ENCODE results near the gene LMNTD2. TPM values are rescaled to one million over a fixed set of nuclear protein-coding genes. Genes with fewer than 3 reads are reported as not detected.

The LMNTD2 gene
- total RNA-seq, 4 donors from 2014 or later: 6.6 to 32.9 (median 14.1) TPM

GRCh38 chr11:597166-597725 is 36.7 kb upstream of the LMNTD2 start:
- peaks cover 0 to 99% (median 0%) of the 10 kb centered on the region in 3 donors for H3K36me3 ChIP-seq
- no peak overlapping the region for H3K4me3 ChIP-seq
- H3K27ac ChIP-seq: no peak overlapping the region
- H3K9me3 ChIP-seq: no peaks in the 10 kb centered on the region
- no peaks in the 10 kb centered on the region for H3K4me1 ChIP-seq
- DNase-seq: no peak
- H3K27me3 ChIP-seq: no peaks in the 10 kb centered on the region
- TF ChIP-seq, protein P1, sequence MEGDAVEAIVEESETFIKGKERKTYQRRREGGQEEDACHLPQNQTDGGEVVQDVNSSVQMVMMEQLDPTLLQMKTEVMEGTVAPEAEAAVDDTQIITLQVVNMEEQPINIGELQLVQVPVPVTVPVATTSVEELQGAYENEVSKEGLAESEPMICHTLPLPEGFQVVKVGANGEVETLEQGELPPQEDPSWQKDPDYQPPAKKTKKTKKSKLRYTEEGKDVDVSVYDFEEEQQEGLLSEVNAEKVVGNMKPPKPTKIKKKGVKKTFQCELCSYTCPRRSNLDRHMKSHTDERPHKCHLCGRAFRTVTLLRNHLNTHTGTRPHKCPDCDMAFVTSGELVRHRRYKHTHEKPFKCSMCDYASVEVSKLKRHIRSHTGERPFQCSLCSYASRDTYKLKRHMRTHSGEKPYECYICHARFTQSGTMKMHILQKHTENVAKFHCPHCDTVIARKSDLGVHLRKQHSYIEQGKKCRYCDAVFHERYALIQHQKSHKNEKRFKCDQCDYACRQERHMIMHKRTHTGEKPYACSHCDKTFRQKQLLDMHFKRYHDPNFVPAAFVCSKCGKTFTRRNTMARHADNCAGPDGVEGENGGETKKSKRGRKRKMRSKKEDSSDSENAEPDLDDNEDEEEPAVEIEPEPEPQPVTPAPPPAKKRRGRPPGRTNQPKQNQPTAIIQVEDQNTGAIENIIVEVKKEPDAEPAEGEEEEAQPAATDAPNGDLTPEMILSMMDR (IDR thresholded peaks at IDR 0.05): no peak
- TF ChIP-seq POLR2A (IDR thresholded peaks at IDR 0.05): no peak

DNA sequence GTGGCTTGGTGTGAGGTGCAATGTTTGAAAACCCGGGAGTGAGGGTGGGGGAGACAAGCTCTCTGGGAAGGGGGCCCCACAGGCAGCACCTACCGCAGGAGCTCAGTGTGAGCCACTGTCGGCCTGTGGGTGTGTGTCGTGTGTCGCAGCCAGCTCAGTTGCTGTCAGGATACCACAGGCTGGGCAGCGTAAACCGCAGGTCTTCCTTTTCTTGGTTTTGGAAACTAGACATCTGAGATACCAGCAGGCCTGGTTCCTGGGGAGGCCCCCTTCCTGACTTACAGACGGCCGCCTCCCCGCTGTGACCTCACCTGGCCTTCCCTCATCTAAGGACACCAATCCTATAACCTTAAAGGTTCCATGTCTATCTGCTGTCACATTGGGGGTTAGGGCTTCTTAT is 35.8 kb upstream of the LMNTD2 start:
- Histone ChIP-seq H3K27ac (no peak overlapping the region), H3K36me3 (peaks cover 0 to 97% (median 0%) of the 10 kb centered on the region in 3 donors), H3K4me1 (no peaks in the 10 kb centered on the region), H3K4me3 (no peak overlapping the region), H3K27me3 (no peaks in the 10 kb centered on the region), H3K9me3 (no peaks in the 10 kb centered on the region)
- no peak for DNase-seq
- no peak for TF ChIP-seq POLR2A (IDR thresholded peaks at IDR 0.05)
- TF ChIP-seq, protein P1 (IDR thresholded peaks at IDR 0.05): no peak

GRCh38 chr11:595400-595799 is 34.9 kb upstream of the LMNTD2 start:
- no peaks in the 10 kb centered on the region for H3K4me1 ChIP-seq
- H3K9me3 ChIP-seq: no peaks in the 10 kb centered on the region
- H3K4me3 ChIP-seq: no peak overlapping the region
- H3K27me3 ChIP-seq: no peaks in the 10 kb centered on the region
- DNase-seq: no peak
- H3K36me3 ChIP-seq: peaks cover 0 to 97% (median 0%) of the 10 kb centered on the region in 3 donors
- TF ChIP-seq POLR2A (IDR thresholded peaks at IDR 0.05): no peak
- TF ChIP-seq, protein P1 (IDR thresholded peaks at IDR 0.05): no peak
- H3K27ac ChIP-seq: no peak overlapping the region

DNA sequence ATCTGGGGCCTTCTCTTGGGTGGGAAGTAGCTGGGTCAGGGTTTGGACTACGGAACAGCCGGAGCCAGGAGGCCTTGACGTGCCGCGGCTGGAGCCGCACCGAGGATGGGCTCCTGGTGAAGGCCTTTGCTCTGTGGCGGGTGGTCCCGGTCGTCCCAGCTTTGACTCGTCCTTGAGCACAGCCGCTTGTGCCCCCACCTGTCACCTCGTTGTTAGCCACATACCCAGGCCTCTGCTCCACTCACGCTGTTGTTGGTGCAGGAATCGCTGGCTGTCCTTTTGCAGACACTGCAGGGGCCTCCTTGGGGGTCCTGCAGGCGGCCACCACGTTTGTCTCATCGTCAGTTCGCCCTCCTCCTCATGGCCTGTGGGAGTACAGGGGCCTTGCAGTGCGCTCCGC is 32.8 kb upstream of the LMNTD2 start:
- TF ChIP-seq, protein P1 (IDR thresholded peaks at IDR 0.05): no peak
- TF ChIP-seq POLR2A (IDR thresholded peaks at IDR 0.05): no peak
- H3K27me3 ChIP-seq: no peaks in the 10 kb centered on the region
- no peak overlapping the region for H3K27ac ChIP-seq
- no peaks in the 10 kb centered on the region for H3K9me3 ChIP-seq
- peaks cover 0 to 97% (median 0%) of the 10 kb centered on the region in 3 donors for H3K36me3 ChIP-seq
- no peak for DNase-seq
- H3K4me1 ChIP-seq: peaks cover 0 to 4% (median 0%) of the 10 kb centered on the region in 4 donors
- no peak overlapping the region for H3K4me3 ChIP-seq

GRCh38 chr11:592918-593317 is 32.4 kb upstream of the LMNTD2 start:
- H3K27me3 ChIP-seq: no peaks in the 10 kb centered on the region
- H3K36me3 ChIP-seq: peaks cover 0 to 97% (median 0%) of the 10 kb centered on the region in 3 donors
- H3K9me3 ChIP-seq: no peaks in the 10 kb centered on the region
- H3K27ac ChIP-seq: no peak overlapping the region
- DNase-seq: no peak
- no peak overlapping the region for H3K4me3 ChIP-seq
- peaks cover 0 to 8% (median 0%) of the 10 kb centered on the region in 4 donors for H3K4me1 ChIP-seq
- TF ChIP-seq, protein P1 (IDR thresholded peaks at IDR 0.05): no peak
- TF ChIP-seq POLR2A (IDR thresholded peaks at IDR 0.05): no peak
